Karpas-422 (cell line): ENCODE results near the gene RANBP2. TPM values are rescaled to one million over a fixed set of nuclear protein-coding genes. Genes with fewer than 3 reads are reported as not detected.

Source experiments
- DNase-seq: peaks from one replicate; pipeline ENCODE4 v3.0.0-alpha.2; 2015
- H2AFZ ChIP-seq: fragments of 200-600 bp; sonication (generic); 2 replicates; pipeline ENCODE4 v1.6.1; 2014; ENCODE audit warnings: antibody characterized with exemption, low read length, mixed read lengths
- H3K27ac ChIP-seq: fragments of 200-600 bp; sonication (generic); 2 replicates; pipeline ENCODE4 v1.5.1; 2014; ENCODE audit warnings: mild to moderate bottlenecking, low read length, moderate library complexity
- H3K27me3 ChIP-seq: fragments of 200-600 bp; sonication (generic); 2 replicates; pipeline ENCODE4 v1.6.1; 2014; ENCODE audit warnings: low read length, mixed read lengths
- H3K36me3 ChIP-seq: fragments of 200-600 bp; sonication (generic); 2 replicates; pipeline ENCODE4 v1.6.1; 2014; ENCODE audit warnings: low read length, mixed read lengths; ENCODE audit not compliant: insufficient read depth
- H3K4me1 ChIP-seq: fragments of 200-600 bp; sonication (generic); 2 replicates; pipeline ENCODE4 v1.6.1; 2014; ENCODE audit warnings: mild to moderate bottlenecking, low read length, mixed read lengths
- H3K4me2 ChIP-seq: fragments of 200-600 bp; sonication (generic); 2 replicates; pipeline ENCODE4 v1.6.1; 2014; ENCODE audit warnings: low read length, low read depth, mild to moderate bottlenecking; ENCODE audit not compliant: poor library complexity, severe bottlenecking
- H3K4me3 ChIP-seq: fragments of 200-600 bp; sonication (generic); 2 replicates; pipeline ENCODE4 v1.5.1; 2014; ENCODE audit warnings: mild to moderate bottlenecking, antibody characterized with exemption, low read length, mixed read lengths
- H3K79me2 ChIP-seq: fragments of 200-600 bp; sonication (generic); 2 replicates; pipeline ENCODE4 v1.6.1; 2014; ENCODE audit warnings: mild to moderate bottlenecking, low read length, mixed read lengths
- H3K9ac ChIP-seq: fragments of 200-600 bp; sonication (generic); 2 replicates; pipeline ENCODE4 v1.6.0; 2014; ENCODE audit warnings: low read length
- H3K9me2 ChIP-seq: fragments of 200-600 bp; sonication (generic), shearing (Covaris generic); replicated peaks from 2 replicates; pipeline ENCODE4 v1.6.0; 2014; ENCODE audit warnings: mild to moderate bottlenecking, low read length, moderate library complexity; ENCODE audit not compliant: insufficient read depth
- H3K9me3 ChIP-seq: fragments of 300-700, 200-600 bp; sonication (generic); 2 replicates; pipeline ENCODE4 v1.6.1; 2014; ENCODE audit warnings: low read length, mixed read lengths
- H4K20me1 ChIP-seq: fragments of 200-600 bp; sonication (generic); 2 replicates; pipeline ENCODE4 v1.6.1; 2014; ENCODE audit warnings: mild to moderate bottlenecking, antibody characterized with exemption, low read length, low read depth; ENCODE audit not compliant: insufficient read depth
- small RNA-seq: library from RNA; depleted of rRNA; stranded (forward); fragments of <200 nt; gene quantifications from one replicate; pipeline ENCODE3, GENCODE V24; 2014
- total RNA-seq: library from RNA; depleted of rRNA; stranded (reverse); fragments of >200 nt; shearing (Covaris generic); gene quantifications from 2 replicates; pipeline ENCODE4 v1.2.3, GENCODE V29; 2014; ENCODE audit warnings: low replicate concordance; rRNA removed

RANBP2 gene
- total RNA-seq, 1 experiment from 2014 or later, result 81.4 TPM

DNA sequence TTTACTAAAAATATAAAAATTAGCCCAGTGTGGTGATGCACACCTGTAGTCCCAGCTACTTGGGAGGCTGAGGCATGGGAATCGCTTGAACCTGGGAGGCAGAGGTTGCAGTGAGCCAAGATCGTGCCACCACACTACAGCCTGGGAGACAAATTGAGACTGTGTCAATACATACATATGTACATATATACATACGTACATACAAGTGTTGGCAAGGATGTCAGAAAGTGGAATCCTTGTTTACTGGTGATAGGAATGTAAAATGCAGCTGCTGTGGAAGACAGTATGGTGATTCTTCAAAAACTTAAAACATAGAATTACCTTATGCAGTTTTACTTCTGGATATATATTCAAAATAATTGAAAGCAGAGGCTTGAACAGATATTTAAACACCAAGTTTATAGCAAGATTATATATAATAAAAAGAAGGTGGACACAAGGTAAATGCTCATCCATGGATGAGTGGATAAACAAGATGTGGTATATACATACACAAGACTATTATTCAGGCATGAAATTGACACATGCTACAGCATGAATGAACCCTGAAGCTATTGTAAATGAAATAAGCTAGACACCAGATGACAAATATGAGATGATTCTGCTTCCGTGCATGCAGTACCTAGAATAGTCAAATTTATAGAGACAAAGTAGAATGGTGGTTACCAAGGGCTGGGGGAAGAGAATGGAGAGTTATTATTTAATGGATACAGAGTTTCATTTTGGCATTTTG, 110.5 kb downstream of the RANBP2 start:
- peaks cover 25% of the 10 kb centered on the region for H3K36me3 ChIP-seq
- H3K79me2 ChIP-seq, result 0 out of 2 replicates have a peak, but pooled peaks cover 4% of the 10 kb centered on the region
- no peak overlapping the region for H3K9ac ChIP-seq
- no peak overlapping the region for H3K4me2 ChIP-seq
- H4K20me1 ChIP-seq, result no peaks in the 10 kb centered on the region
- DNase-seq, result no peak
- H3K4me1 ChIP-seq, result no peaks in the 10 kb centered on the region
- H3K4me3 ChIP-seq, result no peak overlapping the region
- H2AFZ ChIP-seq, result no peak overlapping the region
- H3K9me2 ChIP-seq, result no peaks in the 10 kb centered on the region
- H3K27ac ChIP-seq, result no peak overlapping the region
- H3K9me3 ChIP-seq, result no peaks in the 10 kb centered on the region
- no peaks in the 10 kb centered on the region for H3K27me3 ChIP-seq

DNA sequence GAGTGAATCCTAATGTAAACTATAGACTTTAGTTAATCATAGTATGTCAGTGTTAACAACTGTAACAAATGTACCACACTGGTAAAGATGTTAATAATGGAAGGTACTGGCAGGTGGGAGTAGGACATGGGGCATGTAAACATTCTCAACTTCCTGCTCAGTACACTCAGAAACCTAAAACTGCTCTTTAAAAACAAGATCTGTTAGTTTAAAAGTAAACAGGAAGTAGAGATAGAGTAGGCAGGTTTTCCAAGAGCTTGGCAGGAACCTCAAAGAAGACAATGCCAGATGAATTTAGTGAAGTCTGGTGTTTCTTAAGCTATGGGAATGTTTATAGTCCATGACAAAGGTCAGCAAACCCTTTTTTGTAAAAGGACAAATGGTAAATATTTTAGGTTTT, 113.9 kb downstream of the RANBP2 start:
- Histone ChIP-seq H3K9me2 (no peaks in the 10 kb centered on the region), H3K36me3 (peaks cover 27% of the 10 kb centered on the region), H3K9me3 (peaks cover 21% of the 10 kb centered on the region), H3K4me2 (no peak overlapping the region), H3K27me3 (no peaks in the 10 kb centered on the region), H4K20me1 (no peaks in the 10 kb centered on the region), H3K9ac (no peak overlapping the region), H3K79me2 (peaks cover 11% of the 10 kb centered on the region; the same call in 1 of the 2 replicates), H3K4me3 (no peak overlapping the region), H2AFZ (no peak overlapping the region), H3K27ac (no peak overlapping the region), H3K4me1 (no peaks in the 10 kb centered on the region)
- no peak for DNase-seq

DNA sequence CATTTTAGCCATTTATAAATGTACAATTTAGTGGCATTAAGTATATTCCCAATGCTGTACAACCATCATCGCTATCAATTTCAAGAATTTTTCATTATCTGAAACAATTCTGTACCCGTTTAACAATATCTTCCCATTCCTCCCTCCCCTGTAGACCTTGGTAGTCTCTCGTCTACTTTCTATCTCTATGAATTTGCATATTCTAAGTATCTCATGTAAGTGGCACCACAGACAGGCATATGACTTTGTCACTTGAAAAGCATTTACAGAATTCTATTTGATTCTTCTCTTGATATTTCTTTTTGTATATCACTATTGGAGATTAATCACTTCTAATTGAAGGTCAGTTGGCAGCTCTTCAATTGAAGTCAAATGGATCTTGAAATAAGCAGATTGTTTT, 115.3 kb downstream of the RANBP2 start:
- Histone ChIP-seq H3K4me1 (no peaks in the 10 kb centered on the region), H3K9me2 (no peaks in the 10 kb centered on the region), H3K27me3 (no peaks in the 10 kb centered on the region), H3K9me3 (peaks cover 21% of the 10 kb centered on the region), H3K9ac (no peak overlapping the region), H2AFZ (no peak overlapping the region), H3K79me2 (peaks cover 15% of the 10 kb centered on the region; the same call in 1 of the 2 replicates), H3K36me3 (peaks cover 39% of the 10 kb centered on the region), H3K4me2 (no peak overlapping the region), H3K27ac (no peak overlapping the region), H4K20me1 (no peaks in the 10 kb centered on the region), H3K4me3 (no peak overlapping the region)
- no peak for DNase-seq

DNA sequence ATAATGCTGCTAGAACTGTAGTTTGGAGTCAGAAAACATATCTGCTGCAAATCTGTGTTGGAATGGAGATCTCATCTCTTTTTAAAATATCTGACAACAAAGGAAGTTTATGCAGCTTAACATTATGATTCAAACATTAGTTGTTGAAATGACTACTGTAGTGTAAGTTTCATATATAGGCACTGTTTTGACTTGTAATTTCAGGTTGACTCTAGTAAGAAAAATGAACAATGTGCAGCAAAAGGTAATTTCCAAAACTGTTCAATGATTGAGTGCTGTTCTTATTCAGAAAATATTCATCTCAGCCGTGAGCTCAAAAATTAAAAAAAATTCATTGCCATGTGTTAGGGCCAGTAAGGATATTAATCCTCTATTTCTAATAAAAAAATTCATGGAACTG, 115.8 kb downstream of the RANBP2 start:
- no peaks in the 10 kb centered on the region for H3K4me1 ChIP-seq
- DNase-seq, result no peak
- no peaks in the 10 kb centered on the region for H4K20me1 ChIP-seq
- H3K79me2 ChIP-seq, result peaks cover 18% of the 10 kb centered on the region; the same call in 1 of the 2 replicates
- H3K9me2 ChIP-seq, result no peaks in the 10 kb centered on the region
- no peak overlapping the region for H3K9ac ChIP-seq
- no peak overlapping the region for H3K27ac ChIP-seq
- H3K36me3 ChIP-seq, result peaks cover 43% of the 10 kb centered on the region
- H3K4me2 ChIP-seq, result no peak overlapping the region
- H2AFZ ChIP-seq, result no peak overlapping the region
- peaks cover 21% of the 10 kb centered on the region for H3K9me3 ChIP-seq
- no peak overlapping the region for H3K4me3 ChIP-seq
- H3K27me3 ChIP-seq, result no peaks in the 10 kb centered on the region

Small RNA genes lying within 50 kb of the gene (small RNA-seq; reads per million reads assigned to genes)
- gene AC010095.1, result not detected

Other genes starting within 250 kb of the RANBP2 start
- 9.7 and 14.1 TPM in 2 replicates for gene LIMS1, start 185.0 kb upstream of the RANBP2 start, total RNA-seq
- 12.1 and 15.3 TPM in 2 replicates for gene CCDC138, start 67.3 kb downstream of the RANBP2 start, total RNA-seq